Mucosa of rectum (tissue), 2 donors: ENCODE data around the gene TMEM115.
A peak's percentile ranks its signal among the peaks of the same experiment; 100 is the strongest.

ENCODE experiments used
- H3K27ac ChIP-seq, 2 donors: one replicate each; pipeline ENCODE4 v1.7.0; 2013; ENCODE audit warnings: inconsistent platforms in 2 of 2, low read depth in 2 of 2, low read length in 2 of 2
- H3K27me3 ChIP-seq, 2 donors: one replicate each; pipeline ENCODE4 v1.7.0; 2013; ENCODE audit warnings: low read length in 2 of 2; ENCODE audit not compliant: control insufficient read depth in 2 of 2, insufficient read depth in 2 of 2
- H3K36me3 ChIP-seq, 2 donors: one replicate each; pipeline ENCODE4 v1.7.0; 2013; ENCODE audit warnings: low read length in 2 of 2; ENCODE audit not compliant: control insufficient read depth in 2 of 2, insufficient read depth in 2 of 2
- H3K4me1 ChIP-seq, 2 donors: one replicate each; pipeline ENCODE4 v1.7.0; 2013; ENCODE audit warnings: low read length in 2 of 2, mild to moderate bottlenecking in 1 of 2; ENCODE audit not compliant: control insufficient read depth in 2 of 2, insufficient read depth in 2 of 2
- H3K4me3 ChIP-seq, 2 donors: one replicate each; pipeline ENCODE4 v1.7.0; 2013; ENCODE audit warnings: low read length in 2 of 2
- H3K9ac ChIP-seq, 2 donors: one replicate each; pipeline ENCODE4 v1.7.0; 2013; ENCODE audit warnings: low read length in 2 of 2, low read depth in 1 of 2, mild to moderate bottlenecking in 1 of 2
- H3K9me3 ChIP-seq, 2 donors: one replicate each; pipeline ENCODE4 v1.7.0; 2013; ENCODE audit warnings: low read length in 2 of 2; ENCODE audit not compliant: control insufficient read depth in 2 of 2
- donor health status: healthy.
- donor health status: Normal muscosa, but diverticular disease.

Gene TMEM115

GRCh38 chr3:50334339-50335075 lies 24.8 kb downstream of the TMEM115 start:
- Histone ChIP-seq H3K9ac (peak overlapping the region; percentile 26 to 34), H3K36me3 (peaks cover 21 to 29% of the 10 kb centered on the region in 2 donors), H3K4me3 (no peak overlapping the region), H3K27me3 (no peaks in the 10 kb centered on the region), H3K4me1 (peaks cover 35 to 42% of the 10 kb centered on the region in 2 donors), H3K9me3 (no peaks in the 10 kb centered on the region), H3K27ac (peak overlapping the region; percentile 44 to 48)

- peaks cover 24 to 31% of the 10 kb centered on the region in 2 donors for H3K36me3 ChIP-seq
- peak overlapping the region; percentile 44 to 48 for H3K27ac ChIP-seq
- H3K9me3 ChIP-seq = no peaks in the 10 kb centered on the region
- H3K9ac ChIP-seq = peak overlapping the region; percentile 26 to 34
- H3K4me3 ChIP-seq = no peak overlapping the region
- H3K27me3 ChIP-seq = no peaks in the 10 kb centered on the region
- peaks cover 35 to 41% of the 10 kb centered on the region in 2 donors for H3K4me1 ChIP-seq
Observed at GRCh38 chr3:50333744-50334328, 25.5 kb downstream of the TMEM115 start.

GRCh38 chr3:50331364-50331907 lies 27.9 kb downstream of the TMEM115 start:
- no peak overlapping the region for H3K9ac ChIP-seq
- no peak overlapping the region for H3K27ac ChIP-seq
- peaks cover 39 to 40% of the 10 kb centered on the region in 2 donors for H3K4me1 ChIP-seq
- H3K36me3 ChIP-seq = peaks cover 24 to 31% of the 10 kb centered on the region in 2 donors
- no peaks in the 10 kb centered on the region for H3K9me3 ChIP-seq
- no peak overlapping the region for H3K4me3 ChIP-seq
- no peaks in the 10 kb centered on the region for H3K27me3 ChIP-seq

- H3K4me3 ChIP-seq = no peak overlapping the region
- H3K9me3 ChIP-seq = no peaks in the 10 kb centered on the region
- H3K4me1 ChIP-seq = peaks cover 28 to 29% of the 10 kb centered on the region in 2 donors
- H3K36me3 ChIP-seq = peaks cover 33 to 42% of the 10 kb centered on the region in 2 donors
- no peaks in the 10 kb centered on the region for H3K27me3 ChIP-seq
- H3K27ac ChIP-seq = no peak overlapping the region
- H3K9ac ChIP-seq = no peak overlapping the region
Observed at GRCh38 chr3:50330330-50330729, 29.0 kb downstream of the TMEM115 start.

- Histone ChIP-seq H3K27me3 (no peaks in the 10 kb centered on the region), H3K4me1 (peaks cover 14 to 16% of the 10 kb centered on the region in 2 donors), H3K36me3 (peaks cover 33 to 40% of the 10 kb centered on the region in 2 donors)
Observed at GRCh38 chr3:50327943-50328691, 31.2 kb downstream of the TMEM115 start, which contains the start of gene TUSC2. TSS of gene TUSC2 (minus strand) at chr3:50328223. CDS start at chr3:50328099, 124 bp downstream.

GRCh38 chr3:50327129-50327528 lies 32.2 kb downstream of the TMEM115 start:
- Histone ChIP-seq H3K27ac (peak overlapping the region in 1 of 2 donors; percentile 85), H3K36me3 (peaks cover 33 to 39% of the 10 kb centered on the region in 2 donors), H3K9ac (peak overlapping the region; percentile 90 to 92), H3K9me3 (no peaks in the 10 kb centered on the region), H3K4me3 (peak overlapping the region; percentile 74 to 90), H3K27me3 (no peaks in the 10 kb centered on the region), H3K4me1 (peaks cover 19 to 24% of the 10 kb centered on the region in 2 donors)

More at GRCh38 chr3:50327943-50328691, 31.2 kb downstream of the TMEM115 start, which contains the start of gene TUSC2:
- peak within 1 kb of the TSS; percentile 90 to 92 for H3K9ac ChIP-seq
- peak within 1 kb of the TSS; percentile 74 to 90 for H3K4me3 ChIP-seq
- H3K9me3 ChIP-seq = no peaks in the 10 kb centered on the region
- H3K27ac ChIP-seq = peak within 1 kb of the TSS; percentile 79 to 85

- no peak overlapping the region for H3K27ac ChIP-seq
- peaks cover 24 to 29% of the 10 kb centered on the region in 2 donors for H3K4me1 ChIP-seq
- no peak overlapping the region for H3K9ac ChIP-seq
- H3K36me3 ChIP-seq = peaks cover 26 to 30% of the 10 kb centered on the region in 2 donors
- no peaks in the 10 kb centered on the region for H3K9me3 ChIP-seq
- no peaks in the 10 kb centered on the region for H3K27me3 ChIP-seq
- H3K4me3 ChIP-seq = no peak overlapping the region
Observed at GRCh38 chr3:50326182-50326541, 33.2 kb downstream of the TMEM115 start.

- H3K27me3 ChIP-seq = no peaks in the 10 kb centered on the region
- no peaks in the 10 kb centered on the region for H3K9me3 ChIP-seq
- H3K4me1 ChIP-seq = peaks cover 26 to 30% of the 10 kb centered on the region in 2 donors
- no peak overlapping the region for H3K4me3 ChIP-seq
- no peak overlapping the region for H3K27ac ChIP-seq
- no peak overlapping the region for H3K9ac ChIP-seq
- H3K36me3 ChIP-seq = peaks cover 22 to 24% of the 10 kb centered on the region in 2 donors
Observed at GRCh38 chr3:50325497-50326181, 33.7 kb downstream of the TMEM115 start.

GRCh38 chr3:50325113-50325480 lies 34.2 kb downstream of the TMEM115 start:
- H3K27ac ChIP-seq = no peak overlapping the region

More at GRCh38 chr3:50325113-50325480, 34.2 kb downstream of the TMEM115 start:
- no peak overlapping the region for H3K4me3 ChIP-seq
- H3K9me3 ChIP-seq = no peaks in the 10 kb centered on the region
- H3K27me3 ChIP-seq = no peaks in the 10 kb centered on the region
- peaks cover 16 to 19% of the 10 kb centered on the region in 2 donors for H3K36me3 ChIP-seq
- peaks cover 31 to 35% of the 10 kb centered on the region in 2 donors for H3K4me1 ChIP-seq
- no peak overlapping the region for H3K9ac ChIP-seq
